Femur (tissue), 1 donor: ENCODE measurements around the gene FCGR3B.
"Not testable (repeated sequence)": the region's sequence is repeated elsewhere in the genome, so short reads cannot be mapped to it uniquely, and the experiment has no call there.

Experiments
- DNase-seq: peaks from one replicate; pipeline ENCODE4 v3.0.0-alpha.2; 2017

Gene FCGR3B

GRCh38 chr1:161638251-161638993 lies 7.4 kb upstream of the FCGR3B start:
- DNase-seq: not testable (repeated sequence)

GRCh38 chr1:161636976-161637375 lies 6.0 kb upstream of the FCGR3B start:
- not testable (repeated sequence) for DNase-seq

GRCh38 chr1:161636189-161636782 lies 5.3 kb upstream of the FCGR3B start:
- not testable (repeated sequence) for DNase-seq

- not testable (repeated sequence) for DNase-seq
Measured at GRCh38 chr1:161634993-161635392, 4.0 kb upstream of the FCGR3B start.

- not testable (repeated sequence) for DNase-seq
Measured at GRCh38 chr1:161630128-161630742, 741 bp downstream of the FCGR3B start.

GRCh38 chr1:161626445-161627146 lies 4.4 kb downstream of the FCGR3B start:
- not testable (repeated sequence) for DNase-seq

- not testable (repeated sequence) for DNase-seq
Measured at GRCh38 chr1:161624605-161625004, 6.4 kb downstream of the FCGR3B start.

- DNase-seq: not testable (repeated sequence)
Measured at GRCh38 chr1:161623401-161624051, 7.5 kb downstream of the FCGR3B start.

- DNase-seq: not testable (repeated sequence)
Measured at GRCh38 chr1:161622054-161622453, 8.9 kb downstream of the FCGR3B start.

GRCh38 chr1:161621181-161622000 lies 9.6 kb downstream of the FCGR3B start:
- DNase-seq: peak; percentile 78

- not testable (repeated sequence) for DNase-seq
Measured at GRCh38 chr1:161620399-161620798, 10.6 kb downstream of the FCGR3B start.

GRCh38 chr1:161618517-161618916 lies 12.5 kb downstream of the FCGR3B start:
- not testable (repeated sequence) for DNase-seq

GRCh38 chr1:161616417-161616816 lies 14.6 kb downstream of the FCGR3B start:
- DNase-seq: not testable (repeated sequence)

GRCh38 chr1:161613142-161613514 lies 17.8 kb downstream of the FCGR3B start:
- peak; percentile 40 for DNase-seq

GRCh38 chr1:161612322-161613141 lies 18.4 kb downstream of the FCGR3B start:
- DNase-seq: peak; percentile 97

- DNase-seq: peak; percentile 48
Measured at GRCh38 chr1:161611866-161612321, 19.1 kb downstream of the FCGR3B start.

GRCh38 chr1:161610198-161610597 lies 20.8 kb downstream of the FCGR3B start:
- not testable (repeated sequence) for DNase-seq

GRCh38 chr1:161606541-161607336 lies 24.2 kb downstream of the FCGR3B start:
- DNase-seq: not testable (repeated sequence)

GRCh38 chr1:161605762-161606540 lies 25.0 kb downstream of the FCGR3B start:
- peak; percentile 40 for DNase-seq
